HFF-Myc (cell line): ENCODE data around the gene SHISA7.

Experiments
- DNase-seq: peaks from one replicate; pipeline ENCODE4 v3.0.0-alpha.2; 2011; ENCODE audit warnings: low read depth; ENCODE audit errors: extremely low read depth
- H3K4me3 ChIP-seq: replicated peaks from 2 replicates; pipeline ENCODE4 v1.5.1; 2011; ENCODE audit warnings: low read depth, mild to moderate bottlenecking, control low read depth, low read length
- CTCF ChIP-seq: IDR thresholded peaks from 2 replicates; pipeline ENCODE4 v1.5.1; 2012; ENCODE audit warnings: mild to moderate bottlenecking, low read depth, low read length, control low read depth; ENCODE audit errors: missing control alignments

SHISA7 gene

GRCh38 chr19:55484593-55485438 lies 41.7 kb upstream of the SHISA7 start, which contains the start of gene NAT14:
TSS of gene NAT14 (plus strand) at chr19:55485188. CDS start at chr19:55485709, 521 bp downstream.
- peak within 1 kb of the TSS; percentile 71 for H3K4me3 ChIP-seq
- no peak for DNase-seq
- TF ChIP-seq CTCF = no peak

- DNase-seq = no peak
- no peak for TF ChIP-seq CTCF
- H3K4me3 ChIP-seq = peak overlapping the region; percentile 71
Observed at GRCh38 chr19:55483706-55484592, 40.8 kb upstream of the SHISA7 start.

DNA sequence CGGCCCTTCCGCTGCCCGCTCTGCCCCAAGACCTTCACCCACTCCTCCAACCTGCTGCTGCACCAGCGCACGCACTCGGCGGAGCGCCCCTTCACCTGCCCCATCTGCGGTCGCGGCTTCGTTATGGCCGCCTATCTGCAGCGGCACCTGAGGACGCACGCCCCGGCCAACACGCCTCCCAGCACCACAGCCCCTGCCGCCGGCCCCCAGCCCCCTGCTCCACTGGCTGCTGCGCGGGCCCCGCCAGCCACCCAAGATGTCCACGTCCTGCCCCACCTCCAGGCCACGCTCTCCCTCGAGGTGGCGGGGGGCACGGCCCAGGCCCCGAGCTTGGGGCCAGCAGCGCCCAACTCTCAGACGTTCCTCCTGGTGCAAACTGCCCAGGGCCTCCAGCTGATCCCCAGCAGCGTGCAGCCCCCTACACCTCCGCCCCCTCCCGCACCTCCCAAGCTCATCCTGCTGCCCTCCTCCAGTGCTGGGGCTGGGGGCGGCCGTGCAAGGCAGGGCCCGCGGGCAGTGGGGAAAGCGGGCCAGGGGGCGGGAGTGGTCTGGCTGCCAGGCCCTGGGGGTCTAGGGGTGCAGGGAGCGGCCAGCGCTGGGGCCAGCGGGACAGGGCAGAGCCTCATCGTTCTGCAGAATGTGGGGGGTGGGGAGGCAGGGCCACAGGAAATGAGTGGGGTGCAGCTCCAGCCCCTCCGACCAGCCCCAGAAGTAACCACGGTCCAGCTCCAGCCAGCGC lies 40.0 kb upstream of the SHISA7 start:
- no peak overlapping the region for H3K4me3 ChIP-seq
- no peak for TF ChIP-seq CTCF
- no peak for DNase-seq

- H3K4me3 ChIP-seq = no peak overlapping the region
- DNase-seq = no peak
- no peak for TF ChIP-seq CTCF
Observed at GRCh38 chr19:55482156-55482961, 39.3 kb upstream of the SHISA7 start.

- H3K4me3 ChIP-seq = no peak overlapping the region
- no peak for DNase-seq
- TF ChIP-seq CTCF = no peak
Observed at GRCh38 chr19:55481794-55482155, 38.7 kb upstream of the SHISA7 start.
